GM19240 (cell line): ENCODE results near the gene THY1.
"Not testable (repeated sequence)": the region's sequence is repeated elsewhere in the genome, so short reads cannot be mapped to it uniquely, and the experiment has no call there.

Experiments used
- DNase-seq: peaks from one replicate; pipeline ENCODE4 v3.0.0; 2011; ENCODE audit warnings: low spot score; ENCODE audit not compliant: insufficient read length

The THY1 gene

DNA sequence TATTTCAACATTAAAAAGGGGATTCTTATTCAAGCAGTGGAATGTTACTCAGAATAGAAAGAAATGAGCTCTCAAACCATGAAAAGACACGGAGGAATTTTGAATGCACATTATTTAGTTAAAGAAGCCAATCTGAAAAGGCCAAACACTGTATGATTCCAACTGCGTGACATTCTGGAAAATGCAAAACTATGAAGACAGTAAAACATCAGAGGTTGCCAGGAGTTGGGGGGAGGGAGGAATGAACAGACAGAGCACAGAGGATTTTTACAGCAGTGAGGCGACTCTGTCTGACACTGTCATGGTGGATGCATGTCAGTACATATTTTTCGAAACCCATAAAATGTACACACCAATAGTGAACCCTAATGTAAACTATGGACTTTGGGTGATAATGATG lies 22.9 kb upstream of the THY1 start:
- DNase-seq, result no peak

DNA sequence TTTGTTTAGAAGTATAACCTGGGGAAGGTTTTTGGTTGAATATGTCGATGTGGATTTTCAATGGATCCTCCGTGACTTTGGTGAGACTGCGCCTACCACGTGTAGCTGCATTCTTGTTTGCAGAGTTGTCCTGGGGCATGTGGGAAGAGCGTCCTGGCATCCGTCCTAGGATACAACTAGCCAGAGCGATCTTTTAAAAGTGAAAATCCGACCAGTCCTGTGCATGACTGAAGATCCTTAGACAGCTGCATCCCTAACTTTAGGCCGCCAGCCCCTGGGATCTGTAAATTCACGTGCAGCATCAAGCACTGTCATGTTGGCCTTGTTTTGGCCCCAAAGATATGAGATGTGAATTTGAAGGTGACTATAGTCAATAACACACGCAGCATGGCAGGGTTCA lies 22.4 kb upstream of the THY1 start:
- no peak for DNase-seq

GRCh38 chr11:119441898-119442243 lies 18.9 kb upstream of the THY1 start:
- DNase-seq, result no peak

DNA sequence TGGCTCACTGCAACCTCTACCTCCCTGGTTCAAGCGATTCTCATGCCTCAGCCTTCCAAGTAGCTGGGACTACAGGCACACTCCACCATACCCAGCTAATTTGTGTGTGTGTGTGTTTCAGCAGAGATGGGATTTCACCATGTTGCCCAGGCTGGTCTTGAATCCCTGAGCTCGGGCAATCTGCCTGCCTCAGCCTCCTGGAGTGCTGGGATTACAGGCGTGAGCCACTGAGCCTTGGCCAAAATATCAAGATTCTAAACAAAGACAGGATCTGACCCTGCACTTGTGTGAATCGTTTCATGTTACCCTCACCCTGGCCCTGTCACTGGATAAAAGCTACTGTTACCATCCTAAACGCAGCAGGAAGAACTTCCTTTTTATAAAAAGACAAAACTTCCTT lies 15.6 kb upstream of the THY1 start:
- DNase-seq, result no peak

DNA sequence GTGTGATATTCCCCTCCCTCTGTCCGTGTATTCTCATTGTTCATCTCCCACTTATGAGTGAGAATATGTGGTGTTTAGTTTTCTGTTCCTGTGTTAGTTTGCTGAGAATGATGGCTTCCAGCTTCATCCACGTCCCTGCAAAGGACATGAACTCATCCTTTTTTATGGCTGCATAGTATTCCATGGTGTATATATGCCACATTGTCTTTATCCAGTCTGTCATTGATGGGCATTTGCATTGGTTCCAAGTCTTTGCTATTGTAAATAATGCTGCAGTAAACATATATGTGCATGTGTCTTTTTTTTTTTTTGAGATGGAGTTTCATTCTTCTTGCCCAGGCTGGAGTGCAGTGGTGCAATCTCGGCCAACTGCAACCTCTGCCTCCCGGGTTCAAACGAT lies 14.5 kb upstream of the THY1 start:
- not testable (repeated sequence) for DNase-seq

GRCh38 chr11:119436711-119437110 lies 13.7 kb upstream of the THY1 start:
- no peak for DNase-seq

DNA sequence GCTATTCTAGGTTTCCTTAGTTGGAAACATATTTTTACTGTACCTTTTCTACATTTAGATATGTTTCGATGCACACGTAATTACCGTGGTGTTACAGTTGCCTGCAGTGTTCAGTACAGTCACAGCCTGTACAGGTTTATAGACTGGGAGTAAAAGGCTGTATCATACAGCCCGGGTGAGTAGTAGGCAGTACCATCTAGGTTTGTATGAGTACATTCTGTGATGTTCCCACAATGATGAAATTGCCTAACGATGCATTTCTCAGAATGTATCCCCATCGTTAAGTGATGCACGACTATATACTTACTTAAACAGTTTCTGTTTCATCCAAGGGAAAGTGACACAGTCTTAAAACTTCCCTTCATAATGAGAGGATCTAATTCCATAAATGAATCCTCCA lies 13.1 kb upstream of the THY1 start:
- DNase-seq, result no peak

GRCh38 chr11:119434591-119435330 lies 11.8 kb upstream of the THY1 start:
- no peak for DNase-seq

DNA sequence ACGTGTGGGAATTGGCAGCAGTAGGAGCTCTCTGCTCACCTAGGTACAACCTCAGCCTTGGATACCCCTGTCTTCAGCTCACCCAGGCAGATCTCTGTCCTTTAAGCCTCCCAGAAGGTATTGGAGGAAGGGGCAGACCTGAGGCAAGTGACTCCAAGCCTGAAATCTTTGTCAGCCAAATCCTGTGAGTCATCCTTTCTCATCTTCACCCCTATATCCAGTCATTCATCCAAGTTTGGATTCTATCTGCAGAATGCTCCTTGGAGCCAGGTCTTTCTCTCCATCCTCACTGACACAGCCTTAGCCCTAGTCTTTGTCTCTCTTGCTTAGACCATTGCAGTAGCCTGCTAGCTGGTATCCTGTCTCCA lies 10.4 kb upstream of the THY1 start:
- no peak for DNase-seq

GRCh38 chr11:119432484-119433357 lies 9.7 kb upstream of the THY1 start:
- DNase-seq, result no peak

GRCh38 chr11:119431523-119431922 lies 8.6 kb upstream of the THY1 start:
- DNase-seq, result no peak

DNA sequence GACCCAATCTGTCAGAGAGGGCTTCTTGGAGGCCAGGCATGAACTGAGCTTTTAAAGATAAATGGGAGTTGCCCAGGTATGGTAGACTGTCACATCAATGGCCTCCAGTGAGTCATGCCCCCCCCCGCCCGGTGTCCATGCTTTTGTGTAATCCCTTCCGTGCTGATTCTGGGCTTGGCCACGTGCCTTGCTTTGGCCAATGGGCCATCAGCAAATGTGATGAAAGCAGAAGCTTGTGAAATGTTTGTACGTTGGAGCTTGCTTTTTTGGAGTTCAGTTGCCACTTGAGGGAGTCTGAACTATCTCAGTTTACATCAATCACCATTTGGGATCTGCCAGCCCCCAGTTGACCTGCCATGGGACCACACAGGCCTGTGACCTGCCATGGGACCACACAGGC lies 4.3 kb upstream of the THY1 start:
- no peak for DNase-seq

DNA sequence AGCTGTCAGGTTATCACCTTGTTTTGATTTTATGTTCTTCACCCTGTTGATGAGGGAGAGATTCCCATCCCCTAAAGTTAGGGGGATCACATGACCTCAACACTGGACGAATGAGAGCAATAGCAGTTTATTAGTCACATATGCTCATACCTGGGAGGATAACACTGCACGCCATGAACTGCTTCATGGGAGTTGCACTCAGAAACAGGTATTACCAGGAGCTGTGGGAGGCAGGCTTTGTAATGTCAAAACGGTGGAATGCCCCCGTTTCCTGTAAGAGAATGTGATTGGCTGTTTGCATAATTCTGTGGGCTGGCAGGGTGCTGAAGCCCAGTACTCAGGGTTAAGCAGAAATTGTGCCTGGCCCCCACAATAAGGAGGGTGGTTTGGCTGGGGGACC lies 3.2 kb upstream of the THY1 start:
- DNase-seq, result no peak

GRCh38 chr11:119424775-119425174 lies 1.8 kb upstream of the THY1 start:
- DNase-seq, result no peak

GRCh38 chr11:119424276-119424675 lies 1.3 kb upstream of the THY1 start:
- no peak for DNase-seq

GRCh38 chr11:119423509-119424254 lies 710 bp upstream of the THY1 start:
- DNase-seq, result no peak

DNA sequence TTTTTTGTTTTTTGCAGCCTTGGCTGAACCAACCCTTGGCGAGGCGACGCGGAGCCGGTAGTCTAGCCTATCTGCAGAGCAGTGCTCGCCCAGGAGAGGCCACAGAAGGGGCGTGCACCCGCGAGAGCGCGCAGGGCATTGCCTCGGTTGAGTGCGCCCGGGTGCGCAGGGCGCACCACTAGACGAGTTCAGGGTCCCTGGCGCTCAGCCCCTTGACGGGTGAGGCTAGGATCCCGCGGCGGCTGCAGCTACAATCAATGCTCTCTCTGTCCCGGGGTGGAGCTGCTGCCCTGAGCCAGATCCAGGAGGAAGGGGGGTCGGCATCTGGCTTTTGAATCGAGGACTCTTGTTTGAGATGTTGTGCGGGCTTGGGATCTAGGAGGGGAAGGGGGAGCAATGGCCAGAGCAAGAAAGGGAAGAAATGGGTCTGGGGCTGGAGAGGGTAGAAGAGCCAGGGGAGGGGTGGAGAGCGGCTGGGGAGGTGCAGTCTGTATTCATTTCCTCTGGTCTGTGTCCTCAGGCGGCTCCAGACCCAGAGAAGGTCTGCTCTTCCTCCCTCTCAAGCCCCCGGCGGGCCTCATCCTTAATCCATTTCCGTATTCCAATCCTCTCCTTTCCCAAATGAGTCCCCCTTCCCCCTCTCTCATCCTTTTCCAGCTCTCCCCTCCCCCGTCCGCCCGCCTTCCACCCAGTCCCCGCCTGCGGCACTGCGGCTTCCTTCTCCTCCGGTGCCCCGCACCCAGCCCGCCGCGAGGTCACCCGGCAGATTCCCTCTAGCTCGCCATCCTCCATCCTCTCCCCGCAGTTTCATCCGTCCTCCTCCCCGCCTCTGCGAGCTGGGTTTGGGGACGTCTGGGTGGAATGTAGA lies 797 bp downstream of the THY1 start:
- no peak for DNase-seq

DNA sequence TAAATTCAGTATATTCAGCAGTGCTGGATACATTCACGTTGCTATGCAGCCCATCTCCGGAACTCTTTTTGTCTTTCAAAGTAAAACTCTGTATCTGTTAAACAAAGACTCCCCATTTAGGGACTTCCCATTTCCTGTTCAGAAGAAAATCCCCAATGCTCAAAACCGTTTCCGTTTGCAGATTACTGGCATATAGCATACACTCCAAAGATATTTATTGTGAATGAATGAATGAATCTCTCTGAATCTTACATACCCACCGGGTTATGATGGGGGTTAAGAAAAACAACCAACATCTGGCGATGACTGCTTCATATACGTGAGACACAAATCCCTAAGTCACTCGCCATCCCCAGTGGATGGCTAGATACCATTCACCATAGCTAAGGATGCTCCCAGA lies 1.6 kb downstream of the THY1 start:
- no peak for DNase-seq

- no peak for DNase-seq
Observed at GRCh38 chr11:119420631-119421030, 2.3 kb downstream of the THY1 start.

GRCh38 chr11:119419834-119420492 lies 3.0 kb downstream of the THY1 start:
- no peak for DNase-seq

DNA sequence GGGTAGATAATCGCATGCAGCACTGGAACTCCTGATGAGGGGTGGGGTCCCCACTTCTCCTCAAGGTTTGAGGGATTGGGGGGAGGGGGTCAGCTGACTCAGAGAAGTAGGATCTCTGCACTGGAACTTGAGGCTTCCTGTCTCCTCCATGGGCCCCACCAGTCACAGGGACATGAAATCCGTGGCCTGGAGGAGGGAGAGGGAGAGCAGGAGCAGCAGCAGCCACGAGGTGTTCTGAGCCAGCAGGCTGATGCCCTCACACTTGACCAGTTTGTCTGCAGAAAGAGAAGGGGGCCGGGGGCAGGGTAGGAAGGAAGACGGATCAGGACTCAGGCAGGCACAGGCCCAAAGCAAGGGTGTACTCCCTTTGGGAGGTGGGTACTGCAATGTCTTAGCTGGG lies 3.7 kb downstream of the THY1 start:
- DNase-seq, result no peak
